Measurements from ENCODE around the gene ABHD11.
A peak's percentile ranks its signal among the peaks of the same experiment; 100 is the strongest.

ABHD11 gene

GRCh38 chr7:73740771-73741170, 2.2 kb upstream of the ABHD11 start:
- Histone ChIP-seq H3K36me3 (ENCODE audit: insufficient read depth) (no peaks in the 10 kb centered on the region; the same call in 1 of the 2 replicates), H3K4me2 (no peak overlapping the region), H4K20me1 (ENCODE audit: insufficient read depth) (peaks cover 4% of the 10 kb centered on the region; the same call in 1 of the 2 replicates), H3K4me1 (ENCODE audit: low read depth, poor library complexity, severe bottlenecking) (peaks cover 65% of the 10 kb centered on the region), H3K27me3 (ENCODE audit: insufficient read depth, low read depth) (no peaks in the 10 kb centered on the region), H3K4me3 (IDR thresholded peaks at IDR 0.05; ENCODE audit: insufficient read depth, low read depth, low read length) (no peak overlapping the region), H3K27ac (peak overlapping the region; percentile 17; the same call in 1 of the 2 replicates), H2AFZ (ENCODE audit: low read depth) (no peak overlapping the region), H3K79me2 (ENCODE audit: insufficient read depth, low read depth) (peaks cover 15% of the 10 kb centered on the region; the same call in 1 of the 2 replicates), H3K9ac (no peak overlapping the region)
- no peak for TF ChIP-seq CTCF (conservative IDR thresholded peaks at IDR 0.05; ENCODE audit: low read depth, low read length)

- Histone ChIP-seq H3K36me3 (ENCODE audit: insufficient read depth) (no peaks in the 10 kb centered on the region; the same call in 1 of the 2 replicates), H2AFZ (ENCODE audit: low read depth) (no peak overlapping the region), H3K4me1 (ENCODE audit: low read depth, poor library complexity, severe bottlenecking) (peaks cover 63% of the 10 kb centered on the region), H3K27me3 (ENCODE audit: insufficient read depth, low read depth) (no peaks in the 10 kb centered on the region), H4K20me1 (ENCODE audit: insufficient read depth) (peaks cover 4% of the 10 kb centered on the region; the same call in 1 of the 2 replicates), H3K79me2 (ENCODE audit: insufficient read depth, low read depth) (peaks cover 15% of the 10 kb centered on the region; the same call in 1 of the 2 replicates), H3K27ac (peak overlapping the region; percentile 17; the same call in 1 of the 2 replicates), H3K4me2 (no peak overlapping the region), H3K4me3 (IDR thresholded peaks at IDR 0.05; ENCODE audit: insufficient read depth, low read depth, low read length) (no peak overlapping the region), H3K9ac (no peak overlapping the region)
- no peak for TF ChIP-seq CTCF (conservative IDR thresholded peaks at IDR 0.05; ENCODE audit: low read depth, low read length)
These were observed 1.6 kb upstream of the ABHD11 start for GRCh38 chr7:73740212-73740611.

GRCh38 chr7:73739387-73739767, 775 bp upstream of the ABHD11 start:
- Histone ChIP-seq H3K27ac (peak overlapping the region; percentile 94), H2AFZ (ENCODE audit: low read depth) (peak overlapping the region; percentile 70; the same call in 1 of the 2 replicates), H3K4me1 (ENCODE audit: low read depth, poor library complexity, severe bottlenecking) (peaks cover 70% of the 10 kb centered on the region), H3K36me3 (ENCODE audit: insufficient read depth) (no peaks in the 10 kb centered on the region; the same call in 1 of the 2 replicates), H4K20me1 (ENCODE audit: insufficient read depth) (peaks cover 4% of the 10 kb centered on the region; the same call in 1 of the 2 replicates), H3K9ac (peak overlapping the region; percentile 95), H3K4me3 (IDR thresholded peaks at IDR 0.05; ENCODE audit: insufficient read depth, low read depth, low read length) (no peak overlapping the region), H3K4me2 (peak overlapping the region; percentile 69), H3K79me2 (ENCODE audit: insufficient read depth, low read depth) (peaks cover 15% of the 10 kb centered on the region; the same call in 1 of the 2 replicates), H3K27me3 (ENCODE audit: insufficient read depth, low read depth) (no peaks in the 10 kb centered on the region)
- no peak for TF ChIP-seq CTCF (conservative IDR thresholded peaks at IDR 0.05; ENCODE audit: low read depth, low read length)

GRCh38 chr7:73738220-73738611, 386 bp downstream of the ABHD11 start:
- no peak for TF ChIP-seq CTCF (conservative IDR thresholded peaks at IDR 0.05; ENCODE audit: low read depth, low read length)
- Histone ChIP-seq H2AFZ (ENCODE audit: low read depth) (peak overlapping the region; percentile 38; the same call in 1 of the 2 replicates), H3K27me3 (ENCODE audit: insufficient read depth, low read depth) (no peaks in the 10 kb centered on the region), H3K4me3 (IDR thresholded peaks at IDR 0.05; ENCODE audit: insufficient read depth, low read depth, low read length) (no peak overlapping the region), H3K27ac (peak overlapping the region; percentile 85), H3K36me3 (ENCODE audit: insufficient read depth) (no peaks in the 10 kb centered on the region; the same call in 1 of the 2 replicates), H3K4me1 (ENCODE audit: low read depth, poor library complexity, severe bottlenecking) (peaks cover 58% of the 10 kb centered on the region), H3K4me2 (peak overlapping the region; percentile 87), H4K20me1 (ENCODE audit: insufficient read depth) (peaks cover 4% of the 10 kb centered on the region; the same call in 1 of the 2 replicates), H3K79me2 (ENCODE audit: insufficient read depth, low read depth) (peaks cover 15% of the 10 kb centered on the region; the same call in 1 of the 2 replicates), H3K9ac (peak overlapping the region; percentile 87)

Data from KMS-11 (cell line).